COLO829 (cell line): ENCODE data around the gene SNAI3.

Source experiments
- DNase-seq: peaks from one replicate; pipeline ENCODE4 v3.0.0; 2012; ENCODE audit warnings: low spot score

Gene SNAI3

DNA sequence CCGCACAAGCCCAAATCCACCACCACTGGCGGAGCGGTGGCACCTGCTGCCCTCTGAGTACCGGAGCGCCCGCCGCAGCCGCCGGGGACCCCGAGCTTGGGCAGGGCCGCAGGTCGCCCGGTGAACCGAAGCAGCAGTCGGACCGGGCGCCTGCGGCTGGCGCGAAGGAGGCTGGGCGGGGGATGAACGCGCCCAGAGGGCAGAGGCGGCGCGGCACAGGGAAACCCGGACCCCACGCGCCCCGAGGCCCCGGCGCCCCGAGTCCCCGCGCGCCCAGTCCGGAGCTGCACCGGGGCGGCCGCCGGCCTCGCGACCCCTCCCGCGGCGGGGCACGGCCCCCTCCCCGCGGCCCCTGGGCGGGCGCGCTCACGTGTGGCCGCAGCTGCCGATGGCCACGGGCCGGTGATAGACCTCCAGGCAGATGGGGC, 19.5 kb upstream of the SNAI3 start:
- DNase-seq: no peak

DNA sequence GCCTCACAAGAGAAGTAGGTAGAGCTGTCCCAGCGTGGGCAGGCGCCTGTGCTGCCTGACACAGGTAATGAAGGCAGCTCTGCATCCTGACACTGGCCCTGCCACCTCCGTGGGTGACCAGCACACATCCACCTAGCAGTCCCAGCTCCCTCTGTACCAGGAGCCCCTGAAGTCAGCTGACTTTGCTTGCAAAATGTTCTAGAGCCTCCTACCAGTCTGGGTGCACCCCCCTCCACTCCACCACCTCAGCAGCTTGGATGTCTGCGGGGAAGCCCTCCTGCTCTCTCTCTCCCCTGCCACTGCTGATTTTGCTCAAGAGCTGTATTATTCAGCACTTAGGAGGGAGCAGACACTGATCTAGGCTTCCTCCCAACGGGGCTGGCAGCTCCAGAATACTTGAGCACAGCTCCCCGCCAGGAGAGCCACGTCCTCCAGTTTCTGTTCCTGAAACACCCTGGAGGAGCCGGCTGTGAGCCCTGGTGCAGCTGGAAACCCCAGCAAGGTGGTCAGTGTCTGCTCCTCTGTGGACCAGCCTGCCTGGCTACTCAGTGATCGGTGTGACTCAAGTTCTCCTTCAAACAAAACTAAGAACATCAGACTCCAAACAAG, 18.9 kb upstream of the SNAI3 start:
- no peak for DNase-seq

DNA sequence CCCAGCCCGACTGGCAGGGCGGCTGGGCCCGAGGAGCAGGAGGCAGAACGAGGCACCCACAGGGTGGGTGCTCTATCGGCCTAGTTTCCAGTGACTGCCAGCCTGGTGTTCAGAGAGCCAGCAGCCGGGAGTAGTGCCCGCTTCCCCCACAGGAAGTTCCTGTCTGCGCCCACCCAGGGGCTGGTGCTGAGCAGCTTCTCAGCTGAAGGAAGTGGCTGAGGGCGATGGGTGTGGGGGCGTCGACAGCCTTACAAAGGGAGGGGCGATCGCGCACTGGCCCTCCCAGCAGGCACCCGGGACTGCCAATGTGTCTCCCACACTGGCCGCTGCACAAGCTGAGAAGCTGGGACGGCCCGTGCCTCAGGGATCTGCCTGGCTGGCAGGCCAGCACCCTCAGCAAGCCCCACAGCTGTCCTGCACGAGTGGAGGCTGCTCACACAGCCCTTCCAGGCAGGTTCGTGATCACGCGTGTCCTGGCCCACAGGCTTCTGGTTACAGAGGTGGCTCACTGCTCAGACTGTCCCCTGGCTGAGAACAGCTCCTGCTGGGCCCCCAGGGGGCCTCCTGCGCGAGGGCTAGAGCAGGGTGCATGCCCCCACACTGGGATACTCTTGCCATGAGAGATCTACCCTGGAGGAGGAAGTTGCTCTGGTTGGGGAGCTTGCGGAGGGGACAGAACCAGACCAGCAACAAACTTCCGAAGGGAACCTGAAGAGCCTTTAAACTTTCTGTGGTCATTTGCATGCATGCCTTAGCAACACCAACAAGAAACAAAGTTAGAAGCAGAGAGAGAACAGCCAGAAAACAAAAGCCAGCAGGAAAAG, 17.4 kb upstream of the SNAI3 start:
- no peak for DNase-seq

DNA sequence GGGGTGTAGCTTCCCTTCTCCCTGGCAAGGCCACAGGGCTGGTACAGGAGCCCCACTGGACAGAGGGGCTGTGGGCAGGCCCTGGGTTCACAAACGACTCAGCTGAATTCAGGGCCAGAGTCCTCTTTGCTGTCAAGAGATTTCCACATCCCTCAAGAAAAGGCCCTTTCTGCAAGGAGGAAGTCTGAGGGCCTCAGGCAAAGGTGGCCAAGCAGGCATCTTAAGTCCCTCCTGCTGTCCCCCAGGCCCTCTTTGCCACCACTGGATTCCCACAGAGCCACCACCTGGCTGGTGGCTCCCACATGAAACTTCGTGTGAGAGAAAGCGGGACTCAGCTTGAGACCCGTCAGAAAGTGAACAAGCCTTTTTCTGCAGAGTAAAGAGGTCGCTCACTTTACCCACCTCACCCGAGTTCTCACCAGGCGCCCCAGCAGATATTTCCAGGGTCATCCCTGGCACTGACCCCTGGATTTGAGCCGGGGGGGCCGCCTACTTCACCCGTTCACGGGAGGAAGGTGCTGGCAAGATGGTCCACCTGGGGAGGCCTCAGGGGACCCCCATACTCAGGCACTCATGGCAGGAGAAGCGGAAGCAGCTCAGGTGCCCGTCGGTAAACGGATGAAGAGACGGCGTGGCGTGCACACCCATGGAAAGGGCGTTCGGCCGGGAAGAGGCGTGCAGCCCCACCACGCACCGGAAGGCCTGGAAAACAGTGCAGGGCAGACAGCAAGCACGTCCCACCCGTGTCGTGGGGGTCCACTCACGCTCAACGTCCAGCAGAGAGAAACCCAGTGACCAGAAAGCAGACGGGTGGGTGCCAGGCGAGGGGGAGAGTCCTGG, 16.3 kb upstream of the SNAI3 start:
- no peak for DNase-seq

DNA sequence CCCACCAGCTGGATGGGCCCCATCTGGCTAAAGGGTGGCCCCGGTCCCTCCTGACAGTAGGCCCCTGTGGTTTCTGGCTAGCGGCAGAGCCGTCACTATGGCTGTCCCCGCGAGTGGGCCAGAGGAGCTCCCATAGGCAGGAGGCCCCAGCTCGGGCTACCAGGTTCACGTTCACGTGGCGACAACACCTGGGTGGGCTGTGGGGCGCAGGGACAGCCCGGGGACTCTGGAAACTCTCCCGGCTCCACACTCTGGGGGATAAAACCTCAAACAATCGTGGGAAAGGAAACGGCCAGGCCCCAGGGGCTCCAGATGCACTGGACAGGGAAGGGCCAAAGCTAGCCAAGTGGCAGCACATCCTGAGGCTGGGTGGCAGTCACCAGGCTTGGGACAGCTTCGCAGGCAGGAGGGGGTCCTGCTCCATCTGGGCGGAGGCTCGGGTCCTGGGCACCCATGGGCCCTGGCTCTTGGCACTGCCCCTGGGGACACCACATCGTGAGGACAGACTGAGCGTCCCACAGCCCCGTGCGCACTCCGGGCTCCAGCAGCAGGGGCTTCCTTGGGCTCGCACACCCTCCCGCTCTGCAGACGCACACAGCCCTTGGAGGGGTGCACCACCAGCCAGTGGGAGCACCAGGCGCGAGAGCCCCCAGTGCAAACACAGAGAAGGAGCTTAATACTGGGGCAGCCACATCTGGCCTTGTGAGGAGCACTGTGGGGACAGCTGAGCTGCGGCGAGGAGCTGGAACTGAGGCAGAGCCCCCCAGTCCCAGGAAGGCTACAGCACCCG, 15.5 kb upstream of the SNAI3 start:
- DNase-seq: no peak

DNA sequence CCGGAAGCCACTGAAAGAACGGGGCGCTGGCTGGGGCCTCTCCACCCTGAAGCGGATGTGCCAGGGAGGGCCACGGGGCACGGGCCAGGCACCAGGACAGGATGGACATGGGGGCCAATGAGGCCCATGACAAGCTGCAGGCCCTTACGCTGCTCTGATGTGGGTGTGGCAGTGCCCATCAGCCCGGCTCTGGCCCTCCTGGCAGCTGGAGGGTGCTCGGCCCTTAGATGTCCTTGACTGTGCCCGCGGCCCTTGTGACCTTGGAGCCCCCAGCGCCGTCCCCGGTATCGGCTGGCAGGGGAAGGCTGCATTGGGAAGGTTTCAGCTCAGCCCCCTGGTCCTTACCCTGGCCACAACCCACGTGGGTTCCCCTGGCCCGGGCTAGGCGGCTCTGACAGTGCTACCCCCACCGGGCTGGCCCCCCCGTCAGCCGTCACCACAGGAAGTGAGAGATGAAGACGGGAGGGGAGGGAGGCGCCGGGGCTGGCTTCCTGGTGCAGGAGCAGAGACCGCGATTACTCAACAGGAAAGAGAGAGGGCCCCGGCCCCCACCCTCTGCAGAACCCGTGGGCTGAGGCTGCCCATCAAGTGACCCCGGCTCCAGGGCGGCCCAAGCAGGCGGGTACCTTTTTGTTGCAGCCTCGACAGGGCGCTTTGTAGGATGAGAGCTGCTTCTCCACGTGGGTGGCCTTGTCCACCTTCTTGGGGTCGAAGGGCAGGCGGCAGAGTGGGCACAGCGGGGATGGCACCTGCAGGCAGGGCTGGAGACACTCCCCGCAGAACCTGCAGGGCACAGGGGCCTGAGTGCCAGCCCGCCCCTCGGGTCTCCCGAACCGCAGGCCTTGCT, 14.6 kb upstream of the SNAI3 start:
- peak; percentile 37 for DNase-seq

DNA sequence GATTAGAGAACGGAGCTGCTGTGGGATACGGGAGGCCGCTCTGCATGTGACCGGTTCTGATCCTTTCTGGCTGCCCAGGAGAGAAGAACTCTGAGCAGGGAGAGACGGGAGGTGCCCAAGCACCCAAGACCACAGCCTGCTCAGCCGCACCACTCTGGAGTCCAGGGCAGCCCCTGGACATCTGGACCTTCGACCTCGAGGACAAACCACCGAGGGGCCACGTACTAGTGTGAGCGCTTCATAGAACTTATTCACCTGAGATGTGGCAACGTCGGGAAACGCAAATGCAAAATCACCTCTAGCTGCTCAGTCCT, 14.0 kb upstream of the SNAI3 start:
- no peak for DNase-seq

DNA sequence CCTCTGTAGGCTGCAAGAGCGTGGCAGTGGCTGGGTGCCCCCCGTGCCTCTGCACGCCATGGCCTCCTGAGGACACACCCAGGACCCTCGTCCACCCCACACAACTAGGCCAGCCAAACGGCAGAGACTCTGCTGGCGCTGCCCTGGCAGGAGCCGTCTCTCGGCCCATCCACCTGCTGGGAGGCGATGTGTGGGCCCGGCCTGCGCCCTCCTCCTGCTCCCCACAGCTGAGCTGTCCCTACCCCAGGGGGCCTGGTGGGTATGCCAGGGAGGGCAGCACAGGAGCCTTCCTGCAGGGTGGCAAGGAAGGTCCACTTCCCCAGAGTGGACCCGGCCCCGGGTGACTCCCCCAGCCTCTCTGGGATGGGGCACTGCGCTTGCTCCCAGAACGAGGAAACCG, 12.9 kb upstream of the SNAI3 start:
- DNase-seq: no peak

DNA sequence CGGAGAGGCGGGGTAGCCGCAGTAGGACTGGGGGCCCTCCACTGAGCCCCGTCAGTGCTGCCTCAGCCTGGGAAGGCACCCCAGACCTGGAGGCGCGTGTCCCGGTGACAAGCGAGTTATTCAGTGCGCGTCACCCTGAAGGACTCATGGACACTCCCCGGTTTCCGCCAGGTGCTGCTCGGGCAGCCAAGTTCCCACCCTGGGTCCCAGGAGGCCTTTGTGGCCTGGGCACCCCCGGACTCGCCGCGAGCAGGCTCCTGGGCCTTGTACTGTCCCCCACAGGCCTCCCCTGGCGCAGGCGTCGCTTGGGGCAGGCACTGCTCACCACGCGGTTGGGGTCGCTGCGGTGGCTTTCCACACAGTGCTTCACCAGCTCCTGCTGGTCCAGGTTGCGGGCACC, 12.3 kb upstream of the SNAI3 start:
- no peak for DNase-seq

DNA sequence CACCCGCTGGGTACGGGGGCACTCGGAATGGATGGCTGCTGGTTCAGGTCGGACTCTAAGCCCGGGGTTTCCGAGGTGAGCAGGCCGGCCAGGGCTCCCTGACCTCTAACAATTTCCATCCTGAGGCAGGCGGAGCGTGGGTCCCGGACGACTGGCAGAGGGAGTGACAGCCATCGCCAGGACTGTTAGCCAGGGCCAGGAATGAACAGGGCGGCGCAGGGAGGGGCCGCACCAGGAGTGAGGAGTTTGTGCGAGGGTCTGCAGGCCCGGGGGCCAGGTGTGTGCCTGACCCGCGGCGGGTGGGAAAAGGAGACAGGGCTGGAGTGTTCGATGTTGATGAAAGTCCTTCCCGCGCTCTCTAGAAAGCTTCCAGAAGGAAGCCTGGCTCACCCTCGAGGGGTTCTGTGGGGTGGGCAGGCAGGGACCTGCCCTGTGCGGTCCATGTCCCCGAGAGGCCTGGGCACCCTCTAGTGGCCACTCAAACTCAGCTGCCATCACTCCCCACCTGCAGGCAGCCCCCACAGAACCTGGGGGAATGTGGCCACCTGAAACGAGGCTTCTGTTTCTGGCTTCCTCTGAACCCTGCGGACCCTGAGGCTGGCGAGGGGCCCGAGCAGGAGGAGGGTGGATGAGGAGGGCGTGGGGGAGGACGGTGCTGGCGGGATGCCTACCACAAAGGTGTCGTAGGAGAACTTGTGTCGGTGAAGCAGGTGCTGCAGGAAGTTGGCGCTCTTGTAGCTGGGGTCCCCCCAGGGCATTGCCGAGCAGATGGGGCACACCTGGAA, 11.7 kb upstream of the SNAI3 start:
- DNase-seq: no peak

DNA sequence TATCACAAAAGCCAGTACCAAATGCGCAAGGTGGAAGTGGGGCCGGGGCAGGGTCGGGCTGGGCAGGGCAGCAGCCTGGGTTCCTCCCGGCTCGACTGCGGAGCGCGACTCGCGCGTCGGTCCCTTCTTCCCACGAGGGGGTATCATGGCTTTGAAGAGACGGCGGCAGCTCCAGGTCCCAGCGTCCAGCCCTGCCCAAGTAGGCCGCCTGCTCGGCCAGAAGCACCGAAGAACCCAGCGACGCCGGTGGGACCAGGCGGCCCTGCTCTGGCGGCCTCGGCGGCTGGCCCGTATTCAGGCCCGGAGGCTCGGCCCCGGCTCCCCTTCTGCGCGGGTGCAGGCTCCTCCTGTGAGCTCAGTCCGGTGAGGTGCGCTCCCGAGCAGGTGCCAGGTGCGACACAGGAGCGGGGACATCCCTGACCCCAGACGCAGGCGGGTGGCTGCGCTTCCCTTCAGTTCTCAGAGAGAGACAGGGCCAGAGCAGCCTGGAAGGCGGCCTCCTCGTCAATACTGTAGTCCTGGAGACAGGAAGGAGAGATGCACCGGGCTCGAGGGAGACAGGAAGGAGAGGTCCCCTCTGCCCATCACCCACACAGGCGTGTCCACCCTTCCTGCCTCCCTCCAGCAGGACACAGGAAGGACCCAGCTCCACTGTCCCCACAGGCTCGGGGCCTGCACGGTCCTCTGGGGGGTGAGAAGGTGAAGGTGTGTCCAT, 11.0 kb upstream of the SNAI3 start:
- DNase-seq: no peak

DNA sequence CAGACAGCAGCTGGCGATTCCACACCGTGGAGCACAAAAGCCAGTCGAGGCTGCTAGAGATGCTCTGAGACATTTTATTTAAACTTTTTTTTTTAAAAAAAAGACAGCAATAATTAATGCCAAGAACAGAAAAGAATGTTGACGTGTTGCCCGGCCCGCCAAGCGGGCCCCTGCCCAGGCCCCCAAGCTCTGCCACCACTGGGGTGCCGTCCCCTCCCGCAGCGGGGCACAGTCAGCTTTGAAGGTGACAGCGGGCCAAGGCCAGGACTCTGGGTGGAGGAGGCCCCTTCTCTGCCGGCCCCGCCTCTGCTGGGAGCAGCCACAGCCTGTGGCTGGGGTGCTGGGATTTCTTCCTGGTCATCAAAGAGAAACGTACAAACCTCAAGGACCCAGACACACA, 10.1 kb upstream of the SNAI3 start:
- no peak for DNase-seq

DNA sequence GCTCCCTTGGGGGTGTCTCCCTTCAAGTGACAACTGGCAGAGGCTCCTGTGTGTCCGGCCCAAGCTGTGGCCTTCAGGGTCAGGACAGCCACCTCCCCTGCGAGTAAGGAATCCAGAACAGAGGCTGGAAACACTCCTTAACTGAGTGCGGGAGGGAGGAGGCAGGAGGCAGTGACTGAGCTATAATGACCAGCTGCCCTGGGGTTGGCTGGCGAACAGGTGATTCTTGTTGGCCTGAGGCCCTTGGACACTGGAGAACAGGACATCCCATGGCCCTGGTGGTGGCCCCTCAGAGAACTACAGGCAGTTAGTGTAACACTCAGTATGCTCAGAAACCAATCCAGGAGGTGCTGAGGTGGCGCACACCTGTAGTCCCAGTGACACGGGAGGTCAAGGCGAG, 9.4 kb upstream of the SNAI3 start:
- no peak for DNase-seq

DNA sequence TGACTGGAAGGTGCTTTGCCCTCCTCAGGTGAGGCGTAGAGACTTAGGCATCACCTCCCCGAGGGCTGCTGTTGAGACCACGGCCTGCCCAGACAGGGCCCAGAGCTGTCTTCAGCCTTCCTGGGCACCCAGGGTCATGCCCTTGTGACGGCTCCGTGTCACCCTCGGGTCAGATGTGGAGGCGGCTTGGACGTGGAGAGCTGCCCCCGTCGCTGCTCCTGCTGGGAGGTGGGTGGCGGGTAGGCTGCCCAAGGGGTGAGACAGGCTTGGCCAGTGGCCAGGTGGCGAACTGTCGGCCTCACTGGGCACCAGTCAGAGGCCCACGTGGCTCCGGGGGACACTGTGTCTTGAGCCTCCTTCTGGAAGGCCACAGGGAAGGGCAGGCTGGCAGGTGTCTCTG, 8.9 kb upstream of the SNAI3 start:
- DNase-seq: no peak

DNA sequence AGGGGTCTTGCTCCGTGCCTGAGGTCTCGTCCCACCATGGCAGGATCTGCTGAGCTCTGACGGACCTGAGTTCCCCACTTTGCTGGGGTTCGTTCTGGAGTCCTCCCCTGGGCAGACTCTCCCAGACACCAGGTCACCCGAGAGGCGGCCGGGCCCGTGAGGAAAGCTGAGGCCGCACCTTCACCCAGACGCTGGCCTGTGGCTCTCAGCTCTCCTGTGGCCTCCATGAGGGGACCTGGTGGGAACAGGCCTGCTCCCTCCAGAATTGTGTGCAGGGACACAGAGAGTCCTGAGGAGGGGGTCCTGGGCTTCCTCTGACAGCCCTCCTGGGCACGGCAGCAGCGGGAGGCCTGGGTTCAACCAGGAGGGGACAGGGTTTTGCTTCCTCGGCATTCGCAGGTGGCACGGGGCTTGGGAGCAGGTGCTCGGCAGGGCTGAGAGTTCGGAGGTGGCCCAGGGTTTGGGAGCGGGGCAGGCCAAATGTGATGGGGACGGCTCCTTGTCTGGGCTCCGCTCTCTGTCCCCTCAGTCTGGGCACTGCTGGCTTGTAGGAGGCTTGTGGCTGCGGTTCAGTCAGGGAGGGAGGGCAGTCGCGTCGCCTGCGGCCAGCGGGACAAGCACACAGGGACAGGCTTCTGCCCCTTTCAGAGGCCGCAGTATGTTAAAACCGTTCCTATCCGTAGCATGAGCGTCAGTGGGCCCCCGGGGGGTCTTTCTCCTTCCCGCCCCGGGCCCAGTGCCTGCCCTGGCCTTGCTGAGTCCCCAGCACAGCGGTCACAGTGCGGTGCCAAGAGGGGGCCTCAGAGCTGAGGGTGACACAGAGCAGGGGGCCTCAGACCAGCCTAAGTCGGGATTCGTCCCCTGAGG, 8.1 kb upstream of the SNAI3 start:
- DNase-seq: no peak

DNA sequence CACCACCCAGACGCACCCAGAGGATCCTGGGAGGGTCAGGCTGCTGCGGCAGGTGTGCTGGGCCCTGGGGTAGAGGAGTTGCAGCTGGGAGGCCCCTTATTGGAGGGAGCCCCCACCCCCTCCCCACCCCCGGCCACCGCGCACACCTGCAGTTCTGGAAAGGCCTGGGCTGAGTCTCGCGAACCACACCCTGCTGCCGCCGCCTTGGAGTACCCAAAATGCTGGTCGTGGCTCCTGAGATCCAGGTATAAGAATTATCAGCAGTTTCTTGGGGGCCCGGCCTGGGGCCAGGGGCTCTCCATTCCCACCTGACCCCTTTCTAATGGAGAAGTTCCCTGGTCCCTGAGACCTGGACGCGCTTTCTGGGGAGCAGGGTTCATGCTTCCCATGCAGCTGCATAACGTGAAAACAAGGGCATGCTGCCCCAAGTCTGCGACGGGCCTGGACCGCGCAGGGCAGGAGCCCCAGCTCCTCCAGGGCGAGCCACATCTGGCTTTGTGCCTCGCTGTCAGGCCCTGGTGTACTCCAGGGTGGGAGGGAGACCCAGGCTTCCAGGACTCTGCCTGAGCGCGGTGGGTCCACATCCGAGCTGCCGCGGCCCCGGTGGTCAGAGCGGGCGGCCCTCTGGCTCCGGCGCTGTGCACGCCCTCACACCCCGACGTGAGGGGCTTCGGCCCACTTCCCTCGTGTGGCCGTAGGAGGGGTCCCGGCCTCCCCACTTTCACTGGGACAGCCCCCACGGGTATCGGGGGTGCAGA, 7.3 kb upstream of the SNAI3 start:
- no peak for DNase-seq

DNA sequence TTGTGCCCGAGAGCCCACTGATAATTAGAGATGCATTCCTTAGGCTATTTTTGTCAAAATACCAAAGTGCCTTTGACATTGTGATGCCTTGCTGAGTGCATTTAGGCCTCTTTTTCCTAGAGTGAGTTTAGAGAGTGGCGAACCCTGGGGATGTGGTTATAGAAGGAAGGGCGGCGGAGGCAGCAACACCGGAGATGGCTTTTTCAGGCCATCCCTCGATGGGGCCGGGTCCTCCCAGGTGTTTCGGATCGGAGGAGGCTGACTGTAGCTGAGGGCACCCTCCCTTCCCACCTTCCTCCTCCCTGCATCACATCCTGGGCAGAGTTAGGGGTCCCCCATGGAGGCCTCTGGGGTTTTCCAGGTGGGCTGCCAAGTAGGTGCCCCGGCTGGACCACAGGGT, 6.6 kb upstream of the SNAI3 start:
- DNase-seq: no peak

DNA sequence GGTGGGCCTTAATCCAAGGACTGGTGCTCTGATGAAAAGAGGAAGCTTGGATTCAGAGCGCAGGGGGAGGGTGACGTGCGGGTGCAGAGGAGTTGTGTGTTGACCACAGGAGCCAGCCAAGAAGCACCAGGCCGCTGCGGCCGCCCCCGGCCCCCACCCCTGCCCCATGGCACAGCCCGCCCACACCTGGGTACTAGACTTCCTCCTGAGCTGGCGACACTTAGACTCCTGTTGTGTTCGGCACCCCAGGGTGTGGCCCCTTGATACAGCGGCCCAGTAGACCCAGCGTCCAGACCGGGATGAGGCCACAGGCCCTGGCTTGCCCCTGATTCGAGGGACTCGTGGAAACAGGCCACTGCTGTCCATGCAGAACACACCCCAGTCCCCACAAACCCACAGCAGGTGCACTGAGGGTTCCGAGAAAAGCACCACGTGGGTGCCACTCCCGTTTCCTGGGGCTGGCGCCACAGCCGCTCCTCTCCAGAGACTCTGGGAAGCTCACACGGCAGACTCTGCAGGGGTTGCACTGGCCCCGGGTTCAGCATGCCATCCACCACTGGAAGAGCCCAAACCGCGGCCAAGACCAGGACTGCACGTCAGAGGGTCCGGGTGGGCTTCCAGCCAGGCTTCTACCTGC, 5.7 kb upstream of the SNAI3 start:
- DNase-seq: no peak
